ENCODE measurements around the gene MSMB. TPM values are rescaled to one million over a fixed set of nuclear protein-coding genes. Genes with fewer than 3 reads are reported as not detected.
A peak's percentile ranks its signal among the peaks of the same experiment; 100 is the strongest.

MSMB gene
- total and polyA plus RNA-seq, 7 experiments from 2014 or later, result not detected

DNA sequence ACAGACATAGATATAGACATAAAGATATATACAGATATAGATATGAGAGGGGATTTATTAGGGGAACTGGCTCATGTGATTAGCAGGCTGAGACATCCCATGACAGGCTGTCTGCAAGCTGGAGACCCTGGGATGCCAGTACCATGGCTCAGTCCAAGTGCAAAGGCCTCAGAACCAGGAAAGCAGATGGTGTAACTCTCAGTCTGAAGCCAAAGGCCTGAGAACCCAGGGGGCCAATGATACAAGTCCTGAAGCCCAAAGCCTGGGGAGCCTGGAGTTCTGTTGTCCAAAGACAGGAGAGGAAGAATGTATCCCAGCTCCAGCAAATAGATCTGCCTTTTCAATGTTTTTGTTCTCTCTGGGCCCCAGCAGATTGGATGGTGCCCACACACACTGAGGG is 21.1 kb downstream of the MSMB start:
- intact Hi-C loops (cut with micrococcal nuclease), result loop anchor here (5.0 to 10.0 kb wide), 5 partner anchors 242 to 788 kb away; partner anchors contain the start of gene ZFAND4 (in 1 of the 2)
- Histone ChIP-seq H3K4me3 (ENCODE audit: low read length) (no peak overlapping the region), H3K36me3 (ENCODE audit: control insufficient read depth in 2 of 3, insufficient read depth in 3 of 3, low read length in 3 of 3) (peaks cover 0 to under 1% (median 0%) of the 10 kb centered on the region in 3 experiments), H3K27ac (ENCODE audit: low read depth, low read length) (peak overlapping the region; percentile 29), H3K27me3 (ENCODE audit: control insufficient read depth in 2 of 2, insufficient read depth in 2 of 2, low read length in 2 of 2) (no peaks in the 10 kb centered on the region), H3K9me3 (ENCODE audit: control insufficient read depth in 2 of 3, low read length in 3 of 3) (no peaks in the 10 kb centered on the region), H3K4me1 (ENCODE audit: control insufficient read depth in 2 of 2, insufficient read depth in 2 of 2, low read length in 2 of 2) (peaks cover 44 to 58% of the 10 kb centered on the region in 2 donors)
- ChIA-PET POLR2A (no interaction called here), CTCF (interaction anchor here (0.8 to 0.9 kb wide), 2 partner anchors 24 to 790 kb away, joined by 3 to 4 read pairs; no protein-coding TSS in a partner anchor)
- DNase-seq (no peak), ATAC-seq (no peak)
- peaks cover 65 to 99% (median 93%) of the 10 kb centered on the region in 7 donors for H3K4me1 Mint-ChIP-seq
- peak overlapping the region in 7 of 9 donors; percentile 14 to 89 (median 85) for H3K27ac Mint-ChIP-seq
- no peaks in the 10 kb centered on the region for H3K27me3 Mint-ChIP-seq
- peaks cover 0 to 1% (median 0%) of the 10 kb centered on the region in 11 donors for H3K9me3 Mint-ChIP-seq
- peak overlapping the region in 7 of 10 donors; percentile 34 to 95 (median 83) for H3K4me3 Mint-ChIP-seq
- H3K36me3 Mint-ChIP-seq, result peaks cover 0 to 5% (median 0%) of the 10 kb centered on the region in 5 donors

DNA sequence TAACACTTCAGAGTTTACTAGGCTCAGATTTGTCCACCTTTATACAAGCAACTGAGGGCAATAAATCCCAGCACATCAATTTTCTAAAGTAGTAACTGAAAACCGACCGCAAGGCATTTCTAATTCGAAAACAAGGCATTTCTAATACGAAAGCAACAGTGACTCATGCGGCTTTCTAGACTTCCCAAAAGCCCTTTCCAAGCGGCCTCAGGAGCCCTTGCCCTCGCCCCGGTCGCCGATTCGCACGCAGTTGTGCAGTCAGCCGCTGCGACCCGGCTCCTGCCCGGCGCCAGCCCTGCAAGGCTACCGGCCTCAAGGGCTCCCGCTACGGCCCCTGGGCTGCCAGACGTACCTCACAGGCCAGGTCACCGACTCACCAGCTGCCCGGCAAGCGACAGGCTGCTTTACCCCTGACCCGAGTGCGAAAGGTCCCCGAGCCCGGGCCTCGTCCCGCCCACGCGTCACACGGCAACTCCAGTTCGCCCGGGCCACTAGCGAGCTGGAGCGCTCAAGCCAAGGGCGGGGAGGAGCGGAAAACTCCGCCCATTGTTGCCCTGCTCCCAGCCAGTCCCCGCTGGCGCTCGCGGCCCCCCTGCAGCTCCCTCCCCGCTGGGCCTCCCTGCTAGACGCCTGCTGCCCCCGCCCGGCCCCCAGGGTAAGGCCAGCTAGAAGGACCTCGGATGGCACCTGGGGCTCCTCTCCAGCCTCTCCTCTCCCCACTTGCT is 22.9 kb downstream of the MSMB start:
- intact Hi-C loops (cut with micrococcal nuclease), result loop anchor here (5.0 to 10.0 kb wide), 3 partner anchors 244 to 428 kb away; partner anchors contain the start of gene ZFAND4 (in 1 of the 2)
- peaks cover 38 to 55% of the 10 kb centered on the region in 2 donors for H3K4me1 ChIP-seq (ENCODE audit: control insufficient read depth in 2 of 2, insufficient read depth in 2 of 2, low read length in 2 of 2)

DNA sequence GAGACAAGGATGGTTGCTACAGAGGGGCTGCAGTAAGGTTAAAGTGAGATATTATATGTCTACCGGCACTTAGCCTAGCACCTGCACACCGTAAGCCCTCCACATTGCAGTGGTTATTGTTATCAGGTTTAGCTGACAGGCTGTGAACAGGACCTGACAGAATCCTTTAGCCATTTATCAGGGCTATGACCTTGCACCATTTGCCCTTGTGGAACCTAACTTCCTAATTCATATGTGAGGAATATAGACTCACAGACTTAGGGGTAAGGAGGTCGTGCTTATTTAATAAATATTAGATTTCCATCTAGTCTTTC is 25.8 kb downstream of the MSMB start:
- ChIA-PET POLR2A (interaction anchor here (0.6 to 1.1 kb wide), 3 partner anchors 9 to 210 kb away, joined by 3 to 7 read pairs (median 4); no protein-coding TSS in a partner anchor), CTCF (interaction anchor here (3.2 kb wide), 1 partner anchor 9 kb away, joined by 16 read pairs; no protein-coding TSS in a partner anchor)
- intact Hi-C loops (cut with micrococcal nuclease), result loop anchor here (5.0 to 10.0 kb wide), 3 partner anchors 247 to 426 kb away; partner anchors contain the start of gene ZFAND4 (in 1 of the 2)
- H3K4me3 ChIP-seq (ENCODE audit: low read length), result no peak overlapping the region
- Mint-ChIP-seq H3K27me3 (no peaks in the 10 kb centered on the region), H3K27ac (peak overlapping the region in 8 of 9 donors; percentile 68 to 94 (median 80)), H3K36me3 (peaks cover 0 to 11% (median 3%) of the 10 kb centered on the region in 5 donors), H3K4me1 (peaks cover 50 to 89% (median 82%) of the 10 kb centered on the region in 7 donors), H3K4me3 (peak overlapping the region in 6 of 10 donors; percentile 20 to 95 (median 51)), H3K9me3 (no peaks in the 10 kb centered on the region)
- peaks cover 28 to 30% of the 10 kb centered on the region in 2 donors for H3K4me1 ChIP-seq (ENCODE audit: control insufficient read depth in 2 of 2, insufficient read depth in 2 of 2, low read length in 2 of 2)
- peaks cover 0 to 10% (median 0%) of the 10 kb centered on the region in 3 experiments for H3K36me3 ChIP-seq (ENCODE audit: control insufficient read depth in 2 of 3, insufficient read depth in 3 of 3, low read length in 3 of 3)
- no peak for DNase-seq
- no peaks in the 10 kb centered on the region for H3K27me3 ChIP-seq (ENCODE audit: control insufficient read depth in 2 of 2, insufficient read depth in 2 of 2, low read length in 2 of 2)
- ATAC-seq, result no peak
- no peaks in the 10 kb centered on the region for H3K9me3 ChIP-seq (ENCODE audit: control insufficient read depth in 2 of 3, low read length in 3 of 3)
- H3K27ac ChIP-seq (ENCODE audit: low read depth, low read length), result peak overlapping the region; percentile 29

More for the DNA sequence above, 22.9 kb downstream of the MSMB start:
- Histone ChIP-seq H3K9me3 (ENCODE audit: control insufficient read depth in 2 of 3, low read length in 3 of 3) (no peaks in the 10 kb centered on the region), H3K36me3 (ENCODE audit: control insufficient read depth in 2 of 3, insufficient read depth in 3 of 3, low read length in 3 of 3) (no peaks in the 10 kb centered on the region), H3K4me3 (ENCODE audit: low read length) (peak overlapping the region; percentile 60), H3K27me3 (ENCODE audit: control insufficient read depth in 2 of 2, insufficient read depth in 2 of 2, low read length in 2 of 2) (no peaks in the 10 kb centered on the region), H3K27ac (ENCODE audit: low read depth, low read length) (peak overlapping the region; percentile 75)
- no peaks in the 10 kb centered on the region for H3K27me3 Mint-ChIP-seq
- peak overlapping the region; percentile 51 to 95 (median 80) for H3K27ac Mint-ChIP-seq
- DNase-seq (peak; percentile 59 to 85 (median 65)), ATAC-seq (peak; percentile 96)
- peaks cover 0 to 1% (median 0%) of the 10 kb centered on the region in 11 donors for H3K9me3 Mint-ChIP-seq
- peak overlapping the region; percentile 78 to 95 (median 90) for H3K4me3 Mint-ChIP-seq
- peaks cover 0 to 5% (median 0%) of the 10 kb centered on the region in 5 donors for H3K36me3 Mint-ChIP-seq
- ChIA-PET POLR2A (interaction anchor here (1.0 kb wide), 1 partner anchor 73 kb away, joined by 4 read pairs; no protein-coding TSS in a partner anchor), CTCF (interaction anchor here (0.6 to 1.1 kb wide), 2 partner anchors 206 to 787 kb away, joined by 3 to 4 read pairs; no protein-coding TSS in a partner anchor)
- peaks cover 64 to 100% (median 94%) of the 10 kb centered on the region in 7 donors for H3K4me1 Mint-ChIP-seq

DNA sequence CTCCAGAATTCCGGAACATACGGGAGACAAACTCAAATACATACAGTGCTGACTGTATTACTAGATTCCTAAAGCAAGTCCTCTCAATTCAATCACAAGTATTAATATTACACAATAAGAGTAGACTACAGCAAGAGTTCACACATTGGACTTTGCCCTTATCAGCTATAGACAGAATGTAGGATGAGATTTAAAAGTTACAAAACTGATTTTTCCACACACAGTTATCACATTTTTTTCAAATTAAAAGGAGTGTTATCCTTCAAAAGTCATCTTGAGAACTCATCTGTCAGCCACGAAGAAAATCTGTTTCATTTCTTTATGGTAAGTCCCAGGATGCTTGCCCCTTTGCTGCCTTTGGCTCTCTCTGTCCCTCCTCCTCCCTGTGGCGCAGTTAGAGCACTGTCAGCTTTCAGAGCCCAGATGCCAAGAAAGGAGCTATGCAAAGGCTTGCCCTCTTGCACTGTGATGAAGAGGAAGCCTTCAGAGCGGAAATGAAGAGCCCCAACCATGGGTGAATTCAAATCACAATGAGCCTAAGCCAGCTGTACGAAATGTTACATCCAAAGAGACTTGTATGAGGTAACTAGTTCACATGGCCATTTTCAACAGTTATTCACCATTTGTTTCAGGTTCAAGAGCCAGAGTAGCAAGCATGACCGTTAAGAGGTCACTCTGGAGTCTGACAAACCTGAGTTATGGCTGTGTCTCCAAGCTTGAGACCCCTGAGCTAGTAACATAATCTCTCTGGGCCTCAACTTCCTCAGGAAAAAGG is 26.3 kb downstream of the MSMB start:
- DNase-seq (peak in 5 of 9 donors; percentile 13 to 39 (median 28)), ATAC-seq (peak; percentile 16)
- H3K4me1 ChIP-seq (ENCODE audit: control insufficient read depth in 2 of 2, insufficient read depth in 2 of 2, low read length in 2 of 2), result peaks cover 28 to 29% of the 10 kb centered on the region in 2 donors
- POLR2A ChIA-PET, result interaction anchor here (0.6 to 1.1 kb wide), 3 partner anchors 10 to 210 kb away, joined by 3 to 7 read pairs (median 4); no protein-coding TSS in a partner anchor
- peak overlapping the region; percentile 29 for H3K27ac ChIP-seq (ENCODE audit: low read depth, low read length)
- H3K9me3 ChIP-seq (ENCODE audit: control insufficient read depth in 2 of 3, low read length in 3 of 3), result no peaks in the 10 kb centered on the region
- peak overlapping the region; percentile 21 to 95 (median 59) for H3K4me3 Mint-ChIP-seq
- H3K27ac Mint-ChIP-seq, result peak overlapping the region; percentile 21 to 94 (median 79)
- H3K27me3 Mint-ChIP-seq, result no peaks in the 10 kb centered on the region
- no peaks in the 10 kb centered on the region for H3K27me3 ChIP-seq (ENCODE audit: control insufficient read depth in 2 of 2, insufficient read depth in 2 of 2, low read length in 2 of 2)
- CTCF ChIA-PET, result interaction anchor here (0.6 to 3.2 kb wide), 3 partner anchors 10 to 555 kb away, joined by 3 to 16 read pairs (median 4); no protein-coding TSS in a partner anchor
- intact Hi-C loops (cut with micrococcal nuclease), result loop anchor here (5.0 to 10.0 kb wide), 3 partner anchors 248 to 425 kb away; partner anchors contain the start of gene ZFAND4 (in 1 of the 2)
- no peaks in the 10 kb centered on the region for H3K9me3 Mint-ChIP-seq
- H3K4me1 Mint-ChIP-seq, result peaks cover 46 to 84% (median 79%) of the 10 kb centered on the region in 7 donors
- H3K4me3 ChIP-seq (ENCODE audit: low read length), result no peak overlapping the region
- peaks cover 0 to 14% (median 5%) of the 10 kb centered on the region in 5 donors for H3K36me3 Mint-ChIP-seq
- peaks cover 3 to 14% (median 3%) of the 10 kb centered on the region in 3 experiments for H3K36me3 ChIP-seq (ENCODE audit: control insufficient read depth in 2 of 3, insufficient read depth in 3 of 3, low read length in 3 of 3)

DNA sequence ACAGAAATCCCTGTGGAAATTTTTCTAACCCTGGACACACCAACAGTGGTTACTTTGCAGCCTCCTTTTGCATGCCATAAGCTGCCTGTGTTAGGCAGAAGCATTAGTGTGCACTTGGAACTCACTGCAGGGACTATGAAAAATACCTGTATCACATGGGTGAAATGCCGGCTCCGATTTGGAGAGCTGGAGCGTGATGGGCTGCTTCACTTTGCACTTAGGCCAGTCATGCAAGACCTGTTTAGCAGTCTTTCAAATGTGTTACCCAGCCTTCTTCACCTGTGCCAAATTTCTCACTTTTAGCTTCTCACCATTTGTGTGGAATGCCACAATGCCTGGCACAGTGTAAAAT is 26.9 kb downstream of the MSMB start:
- POLR2A ChIA-PET, result no interaction called here
- DNase-seq (no peak), ATAC-seq (no peak)
- intact Hi-C loops (cut with micrococcal nuclease), result no loop called here
- H3K27ac ChIP-seq (ENCODE audit: low read depth, low read length), result peak overlapping the region; percentile 29
- H3K27ac Mint-ChIP-seq, result peak overlapping the region; percentile 21 to 94 (median 79)
- CTCF ChIA-PET, result interaction anchor here (1.3 to 3.2 kb wide), 2 partner anchors 10 to 13 kb away, joined by 4 to 16 read pairs; no protein-coding TSS in a partner anchor
- H3K27me3 Mint-ChIP-seq, result no peaks in the 10 kb centered on the region
- peaks cover 8 to 20% (median 9%) of the 10 kb centered on the region in 3 experiments for H3K36me3 ChIP-seq (ENCODE audit: control insufficient read depth in 2 of 3, insufficient read depth in 3 of 3, low read length in 3 of 3)
- no peaks in the 10 kb centered on the region for H3K9me3 ChIP-seq (ENCODE audit: control insufficient read depth in 2 of 3, low read length in 3 of 3)
- peak overlapping the region in 6 of 10 donors; percentile 10 to 95 (median 70) for H3K4me3 Mint-ChIP-seq
- H3K4me1 Mint-ChIP-seq, result peaks cover 40 to 80% (median 75%) of the 10 kb centered on the region in 7 donors
- no peaks in the 10 kb centered on the region for H3K27me3 ChIP-seq (ENCODE audit: control insufficient read depth in 2 of 2, insufficient read depth in 2 of 2, low read length in 2 of 2)
- no peak overlapping the region for H3K4me3 ChIP-seq (ENCODE audit: low read length)
- H3K36me3 Mint-ChIP-seq, result peaks cover 0 to 20% (median 11%) of the 10 kb centered on the region in 5 donors
- peaks cover 24 to 26% of the 10 kb centered on the region in 2 donors for H3K4me1 ChIP-seq (ENCODE audit: control insufficient read depth in 2 of 2, insufficient read depth in 2 of 2, low read length in 2 of 2)
- H3K9me3 Mint-ChIP-seq, result no peaks in the 10 kb centered on the region
